ENCODE results near the gene CLIP2.

GRCh38 chr7:74345970-74346369, 56.8 kb downstream of the CLIP2 start:
- TF ChIP-seq CTCF (IDR thresholded peaks at IDR 0.05) (no peak), POLR2AphosphoS5 (IDR thresholded peaks at IDR 0.05) (no peak), POLR2A (IDR thresholded peaks at IDR 0.05) (no peak)

All from sigmoid colon (tissue), 4 donors.